Stimulated activated CD8-positive, alpha-beta memory T cell treated with anti-CD3 and anti-CD28 coated beads, Interleukin-7, amount 100 ng/mL, for 48 hours (primary cell): ENCODE results near the gene SLC25A3.
A peak's percentile ranks its signal among the peaks of the same experiment; 100 is the strongest.
"Not testable (repeated sequence)": the region's sequence is repeated elsewhere in the genome, so short reads cannot be mapped to it uniquely, and the experiment has no call there.

ENCODE experiments used
- DNase-seq, 2 donors: peaks; one replicate each; pipeline ENCODE4 v3.0.0-alpha.2; 2020; ENCODE audit warnings: low read depth in 1 of 2; ENCODE audit errors: extremely low read depth in 1 of 2

SLC25A3 gene

DNA sequence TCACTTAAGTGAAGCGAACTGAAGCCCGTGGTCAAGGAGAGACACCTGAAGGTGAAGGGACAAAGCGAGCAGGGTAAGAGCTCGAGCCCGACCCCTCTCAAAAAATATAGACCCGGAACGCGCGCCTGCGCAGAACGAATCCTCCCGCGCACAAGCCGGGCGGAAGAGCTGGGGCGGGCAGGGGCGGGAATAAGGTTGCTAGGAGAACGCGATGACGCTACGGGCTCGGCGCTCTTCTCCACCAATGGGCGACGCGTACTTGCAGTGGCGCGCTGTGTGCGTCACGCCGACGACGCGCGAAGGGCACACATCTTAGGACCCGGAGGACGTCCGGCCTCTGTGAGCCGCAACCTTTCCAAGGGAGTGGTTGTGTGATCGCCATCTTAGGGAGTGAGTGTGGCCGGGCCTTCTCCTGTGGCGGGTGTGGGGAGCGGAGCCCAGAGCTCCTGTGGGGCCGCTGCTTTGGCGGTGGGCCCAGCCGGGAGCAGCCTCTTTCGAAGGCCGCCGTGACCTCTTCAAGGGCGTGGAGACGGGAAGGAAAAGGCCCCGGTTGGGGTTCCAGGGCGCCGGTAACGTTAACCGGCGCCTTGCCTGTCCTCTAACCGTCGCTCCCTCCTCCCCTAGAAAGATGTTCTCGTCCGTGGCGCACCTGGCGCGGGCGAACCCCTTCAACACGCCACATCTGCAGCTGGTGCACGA, at the start of gene SLC25A3:
SLC25A3 (plus strand) TSS at position 336 of the 699 bp plus-strand sequence; CDS start at position 629, 293 bp downstream.
- DNase-seq: peak; percentile 85 to 86

DNA sequence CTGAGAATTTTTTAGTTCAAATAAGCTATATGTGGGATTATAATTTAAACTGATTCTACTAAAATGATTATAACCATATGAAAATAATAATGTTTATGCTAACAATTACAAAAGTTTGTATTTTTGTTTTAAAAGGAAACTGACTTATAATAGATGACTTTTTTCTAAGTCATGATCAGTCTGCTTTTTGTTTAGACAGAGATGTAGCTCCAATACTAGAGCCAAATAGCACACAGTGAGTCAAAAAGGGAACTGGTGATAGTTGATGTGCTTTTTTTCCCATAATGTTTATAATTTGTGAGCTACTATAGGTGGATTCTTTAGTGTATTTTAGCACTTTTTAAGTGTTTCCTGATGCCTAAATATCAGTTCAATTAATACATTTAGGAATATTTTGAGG, 49.8 kb upstream of the SLC25A3 start:
- DNase-seq: no peak

DNA sequence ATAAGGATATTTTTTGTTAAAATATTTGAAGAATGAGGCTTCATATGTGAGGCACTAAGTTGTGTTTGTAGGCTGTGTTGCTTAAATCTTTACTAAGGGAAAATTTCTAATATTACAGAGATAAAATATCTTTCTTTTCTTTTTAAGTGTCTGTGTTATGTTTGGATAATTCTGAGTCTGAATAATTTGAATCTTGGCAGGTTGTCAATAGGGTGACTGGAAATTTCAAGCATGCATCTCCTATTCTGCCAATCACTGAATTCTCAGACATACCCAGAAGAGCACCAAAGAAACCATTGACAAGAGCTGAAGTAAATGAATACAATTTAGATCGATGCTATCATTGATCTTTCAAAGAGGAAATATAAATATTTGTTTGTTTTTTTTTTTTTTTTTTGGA, 48.7 kb upstream of the SLC25A3 start:
- no peak for DNase-seq

DNA sequence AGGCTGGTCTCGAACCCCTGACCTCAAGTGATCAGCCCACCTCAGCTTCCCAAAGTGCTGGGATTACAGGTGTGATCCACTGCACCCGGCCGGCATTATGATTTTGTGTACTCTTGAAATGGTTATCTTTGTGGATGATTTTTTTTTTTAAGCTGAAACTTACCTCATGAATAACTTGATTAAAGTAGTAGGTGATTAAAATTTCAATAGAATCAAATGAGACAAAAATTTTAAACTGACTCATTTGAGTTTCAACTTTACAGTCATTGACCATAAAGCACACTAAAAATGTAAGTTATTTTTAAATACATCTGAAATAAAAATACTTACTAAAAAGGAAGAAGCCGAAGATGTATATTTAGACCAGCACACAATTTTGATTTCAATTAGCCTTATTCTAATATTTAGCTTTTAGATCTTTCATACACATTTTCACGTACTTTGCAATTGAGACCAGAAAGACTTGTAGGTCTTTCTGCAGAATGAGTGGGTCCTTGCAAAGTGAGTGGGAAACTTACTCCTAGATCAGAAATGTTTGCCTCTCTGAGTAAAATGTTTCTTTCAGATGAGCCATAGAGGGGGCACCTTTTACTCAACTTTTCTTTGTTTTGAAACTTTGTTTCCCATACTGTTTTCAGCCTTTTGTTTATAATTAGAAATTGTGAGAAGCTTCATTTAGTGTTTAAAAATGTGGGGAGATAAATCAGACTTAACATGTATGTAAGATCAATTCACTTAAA, 43.9 kb upstream of the SLC25A3 start:
- DNase-seq: no peak

DNA sequence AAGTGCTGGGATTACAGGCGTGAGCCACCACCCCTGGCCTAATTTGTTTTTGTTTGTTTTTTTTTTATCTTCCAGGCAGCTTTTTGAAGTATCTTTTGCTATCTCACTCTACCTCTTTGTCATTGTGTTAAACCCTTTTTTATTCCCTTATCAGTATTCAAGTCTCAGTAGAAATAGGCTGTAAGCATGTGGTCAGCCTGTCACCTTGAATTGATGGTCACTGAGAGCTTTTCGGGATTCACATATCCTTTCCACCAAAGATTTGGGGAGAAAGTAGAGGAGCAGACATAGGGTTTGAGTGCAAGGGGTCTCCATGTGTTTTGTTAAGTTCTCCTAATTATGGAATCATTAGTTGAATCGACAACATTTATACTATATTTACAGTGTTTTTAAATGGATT, 41.7 kb upstream of the SLC25A3 start:
- no peak for DNase-seq

DNA sequence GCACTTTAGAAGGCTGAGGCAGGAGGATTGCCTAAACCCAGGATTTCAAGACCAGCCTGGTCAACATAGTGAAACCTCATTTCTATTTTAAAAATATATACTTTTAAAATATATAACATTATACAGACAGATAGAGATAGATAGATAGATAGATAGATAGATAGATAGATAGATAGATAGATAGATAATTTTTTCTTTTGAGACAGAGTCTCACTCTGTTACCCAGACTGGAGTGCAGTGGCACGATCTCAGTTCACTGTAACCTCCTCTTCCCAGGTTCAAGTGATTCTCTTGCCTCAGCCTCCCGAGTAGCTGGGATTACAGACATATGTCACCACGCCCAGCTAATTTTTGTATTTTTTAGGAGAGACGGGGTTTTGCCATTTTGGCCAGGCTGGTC, 35.4 kb upstream of the SLC25A3 start:
- DNase-seq: not testable (repeated sequence)

DNA sequence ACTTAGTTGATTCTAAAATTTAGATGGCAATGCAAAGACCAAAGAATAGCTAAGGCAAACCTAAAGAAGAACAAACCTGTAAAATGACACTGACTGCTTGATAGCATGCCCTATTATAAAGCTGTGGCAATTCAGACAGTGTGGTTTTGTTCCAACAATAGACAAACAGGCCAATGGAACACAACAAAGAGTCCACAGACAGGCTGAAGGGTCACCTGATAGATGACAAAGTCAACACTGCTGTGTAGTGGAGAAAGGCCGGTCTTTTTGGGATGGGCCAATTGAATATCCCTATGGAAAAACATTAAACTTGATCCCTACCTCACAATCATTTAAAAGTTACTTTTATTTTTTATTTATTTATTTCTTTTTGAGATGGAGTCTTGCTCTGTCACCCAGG, 33.8 kb upstream of the SLC25A3 start:
- no peak for DNase-seq

DNA sequence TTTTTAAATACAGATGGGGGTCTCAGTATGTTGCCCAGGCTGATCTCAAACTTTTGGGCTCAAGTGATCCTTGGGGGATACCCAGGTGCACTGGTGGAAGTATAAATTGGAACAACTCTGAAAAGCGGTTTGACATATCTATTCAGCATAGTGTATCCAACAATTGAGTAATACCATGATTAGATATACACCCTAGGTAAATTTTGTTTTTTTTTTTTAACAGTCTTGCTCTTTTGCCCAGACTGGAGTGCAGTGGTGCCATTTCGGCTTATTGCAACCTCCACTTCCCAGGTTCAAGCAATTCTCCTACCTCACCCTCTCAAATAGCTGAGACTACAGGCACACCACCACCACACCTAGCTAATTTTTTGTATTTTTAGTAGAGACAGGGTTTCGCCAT, 31.6 kb upstream of the SLC25A3 start:
- DNase-seq: no peak

DNA sequence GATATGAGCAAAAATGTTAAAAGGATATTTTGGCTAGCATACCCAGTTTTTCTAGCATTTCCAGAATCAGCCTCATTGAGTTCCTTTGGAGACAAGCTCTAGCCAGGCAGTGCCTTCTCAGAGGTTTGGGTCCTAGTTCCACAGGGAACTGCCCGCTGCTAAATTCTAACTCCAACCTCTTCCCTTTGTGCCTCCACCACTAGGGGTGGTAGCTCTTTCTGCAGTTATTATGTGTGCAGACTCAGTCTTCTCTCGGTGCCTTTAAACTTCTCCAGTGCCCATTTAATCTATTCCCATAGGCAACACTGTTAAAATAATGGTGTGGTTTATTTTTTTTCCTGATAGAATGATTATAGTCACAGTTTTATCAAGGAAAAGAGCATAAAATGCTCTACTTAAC, 21.5 kb upstream of the SLC25A3 start:
- DNase-seq: no peak

DNA sequence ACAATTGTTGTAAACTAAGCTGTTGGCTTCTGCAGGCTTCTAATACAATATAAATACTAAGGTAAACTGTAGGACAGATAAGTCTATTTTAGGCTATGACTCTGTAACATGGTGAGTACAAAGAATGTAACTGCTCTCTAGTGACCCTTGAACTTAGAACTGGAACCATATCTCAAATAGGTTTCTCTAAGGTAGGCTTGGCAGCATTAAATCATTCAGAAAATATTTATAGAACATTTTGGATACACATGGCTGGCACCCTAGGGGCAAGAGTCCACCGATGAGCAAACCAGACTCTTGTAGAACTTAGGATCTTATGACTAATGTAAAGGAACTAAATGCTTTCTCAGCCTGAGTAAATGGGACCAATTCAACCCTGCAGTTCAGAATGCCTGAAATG, 19.4 kb upstream of the SLC25A3 start:
- DNase-seq: no peak

DNA sequence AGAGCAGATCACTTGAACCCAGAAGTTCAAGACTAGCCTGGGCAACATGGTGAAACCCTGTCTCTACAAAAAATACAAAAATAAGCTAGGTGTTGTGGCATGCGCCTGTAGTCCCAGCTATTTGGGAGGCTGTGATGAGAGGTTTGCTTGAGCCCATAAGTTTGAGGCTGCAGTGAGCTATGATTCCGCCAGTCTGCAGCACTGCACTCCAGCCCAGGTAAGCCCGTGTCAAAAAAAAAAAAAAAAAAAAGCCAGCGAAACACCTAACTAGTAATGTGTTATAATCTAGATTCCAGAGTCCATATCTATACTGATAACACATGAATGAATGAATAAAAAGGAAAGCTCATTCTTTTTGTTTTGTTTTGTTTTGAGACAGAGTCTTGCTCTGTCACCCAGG, 18.5 kb upstream of the SLC25A3 start:
- DNase-seq: no peak

DNA sequence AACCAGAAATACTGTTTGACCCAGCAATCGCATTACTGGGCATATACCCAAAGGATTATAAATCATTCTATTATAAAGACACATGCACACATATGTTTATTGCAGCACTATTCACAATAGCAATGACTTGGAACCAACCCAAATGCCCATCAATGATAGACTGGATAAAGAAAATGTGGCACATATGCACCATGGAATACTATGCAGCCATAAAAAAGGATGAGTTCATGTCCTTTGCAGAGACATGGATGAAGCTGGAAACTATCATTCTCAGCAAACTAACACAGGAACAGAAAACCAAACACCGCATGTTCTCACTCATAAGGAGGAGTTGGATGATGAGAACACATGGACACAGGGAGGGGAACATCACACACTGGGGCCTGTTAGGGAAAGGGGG, 16.7 kb upstream of the SLC25A3 start:
- not testable (repeated sequence) for DNase-seq

DNA sequence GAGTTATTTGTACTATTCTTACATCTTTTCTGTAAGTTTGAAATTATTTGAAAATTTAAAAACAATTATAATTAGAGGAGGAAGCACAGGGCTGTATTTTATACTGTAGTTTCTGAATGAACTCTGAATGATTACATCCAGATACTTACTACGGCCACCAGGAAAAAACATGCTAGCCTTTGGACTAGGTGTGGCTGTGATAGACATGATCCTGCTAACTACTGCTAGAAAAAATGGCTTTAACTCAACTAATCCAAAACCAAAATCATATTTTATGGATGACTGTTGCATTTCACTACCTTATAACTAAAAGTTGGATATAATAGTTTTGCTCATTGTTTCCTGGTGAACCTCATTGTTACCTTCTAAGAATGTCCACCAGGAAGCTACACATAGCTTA, 15.1 kb upstream of the SLC25A3 start:
- DNase-seq: no peak

DNA sequence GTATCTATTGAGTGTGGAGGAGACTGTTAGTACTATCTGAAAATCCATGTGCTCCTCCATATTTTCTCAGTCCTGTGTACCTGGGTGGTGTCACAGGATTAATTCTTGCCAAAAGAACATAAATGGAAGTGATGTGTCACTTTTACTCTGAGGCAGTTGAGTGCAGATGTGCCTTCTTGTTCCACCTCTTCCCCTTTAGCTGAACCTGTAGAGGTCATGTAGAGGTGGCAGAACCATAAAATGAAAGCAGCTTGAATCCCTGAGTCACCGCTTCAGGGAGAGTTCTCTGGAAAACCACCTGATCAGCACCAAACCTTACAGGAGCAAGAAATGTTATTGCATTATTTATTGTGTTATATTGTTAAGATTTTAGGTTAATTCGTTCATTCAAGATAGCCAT, 14.7 kb upstream of the SLC25A3 start:
- no peak for DNase-seq

DNA sequence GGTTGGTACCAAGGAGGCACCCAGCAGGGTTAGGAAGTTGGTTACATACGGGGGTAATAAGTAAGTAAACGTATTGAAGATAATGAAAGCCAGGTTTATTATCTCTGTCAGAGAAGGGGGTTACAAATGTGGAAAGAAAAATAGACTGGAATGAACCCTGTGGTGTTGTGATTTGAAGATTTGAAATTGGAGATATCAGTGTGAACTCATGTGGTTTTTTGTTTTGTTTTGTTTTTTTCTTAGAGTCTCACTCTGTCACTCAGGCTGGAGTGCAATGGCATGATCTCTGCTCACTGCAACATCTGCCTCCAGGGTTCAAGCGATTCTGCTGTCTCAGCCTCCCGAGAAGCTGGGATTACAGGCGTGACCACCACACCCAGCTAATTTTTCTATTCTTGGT, 14.1 kb upstream of the SLC25A3 start:
- DNase-seq: no peak

DNA sequence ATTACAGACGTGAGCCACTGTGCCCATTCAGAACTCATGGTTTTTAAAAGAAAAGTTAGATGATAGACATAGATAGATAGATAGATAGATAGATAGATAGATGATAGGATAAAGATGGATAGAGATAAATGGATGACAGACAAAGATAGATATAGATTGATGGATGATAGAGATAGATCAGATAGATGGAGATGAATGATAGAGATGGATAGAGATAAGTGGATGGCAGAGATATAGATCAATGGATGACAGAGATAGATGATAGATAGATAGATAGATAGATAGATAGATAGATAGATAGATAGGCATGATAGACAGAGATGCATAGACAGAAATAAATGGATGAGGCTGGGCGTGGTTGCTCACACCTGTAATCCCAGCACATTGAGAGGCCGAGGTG, 13.7 kb upstream of the SLC25A3 start:
- no peak for DNase-seq

DNA sequence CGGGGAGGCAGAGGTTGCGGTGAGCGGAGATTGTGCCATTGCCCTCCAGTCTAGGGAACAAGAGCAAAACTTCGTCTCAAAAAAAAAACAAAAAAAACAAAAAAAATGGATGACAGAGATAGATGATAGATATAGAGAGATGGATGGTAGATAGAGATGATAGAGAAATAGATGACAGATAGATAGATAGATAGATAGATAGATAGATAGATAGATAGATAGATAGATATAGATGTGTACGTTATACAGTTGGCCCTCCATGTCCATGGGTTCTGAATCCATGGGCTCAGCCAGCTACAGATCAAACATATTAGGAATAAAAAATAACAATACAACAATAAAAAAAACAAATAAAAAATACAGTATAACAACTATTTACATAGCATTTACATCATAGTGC, 12.8 kb upstream of the SLC25A3 start:
- DNase-seq: no peak

DNA sequence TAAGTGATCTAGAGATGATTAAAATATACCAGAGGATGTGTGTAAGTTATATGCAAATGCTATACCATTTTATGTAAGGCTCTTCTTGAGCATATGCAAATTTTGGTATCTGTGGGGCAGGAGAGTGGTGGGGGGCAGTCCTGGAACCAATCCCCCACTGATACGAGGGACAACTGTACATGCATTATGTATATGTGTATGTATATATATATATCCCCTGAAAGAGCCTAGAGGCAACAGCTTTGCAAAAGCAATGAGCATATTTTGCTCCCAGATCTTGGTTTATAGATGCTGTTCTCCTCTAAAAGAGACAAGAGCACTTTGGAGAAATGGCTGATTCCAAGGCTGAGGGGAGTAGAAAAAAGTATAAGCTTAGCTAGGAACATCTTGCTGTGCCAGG, 12.4 kb upstream of the SLC25A3 start:
- DNase-seq: no peak

DNA sequence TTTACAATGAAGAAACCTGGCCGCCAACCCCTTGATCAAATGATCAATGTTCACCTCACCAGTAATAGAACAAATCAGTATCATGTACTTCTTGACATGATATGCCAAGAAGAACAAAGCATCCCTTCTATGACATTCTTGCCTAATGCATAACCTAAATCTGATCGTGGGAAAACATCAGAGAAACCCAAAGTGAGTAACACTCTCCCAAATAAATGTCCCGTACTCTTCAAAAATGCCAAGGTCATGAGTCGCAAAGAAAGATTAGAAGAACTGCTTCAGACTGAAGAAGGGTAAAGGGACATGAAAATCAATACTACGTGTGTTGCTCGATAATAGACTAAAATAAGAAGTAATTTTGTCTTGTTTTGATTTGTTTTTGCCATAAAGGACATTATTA, 11.4 kb upstream of the SLC25A3 start:
- no peak for DNase-seq

DNA sequence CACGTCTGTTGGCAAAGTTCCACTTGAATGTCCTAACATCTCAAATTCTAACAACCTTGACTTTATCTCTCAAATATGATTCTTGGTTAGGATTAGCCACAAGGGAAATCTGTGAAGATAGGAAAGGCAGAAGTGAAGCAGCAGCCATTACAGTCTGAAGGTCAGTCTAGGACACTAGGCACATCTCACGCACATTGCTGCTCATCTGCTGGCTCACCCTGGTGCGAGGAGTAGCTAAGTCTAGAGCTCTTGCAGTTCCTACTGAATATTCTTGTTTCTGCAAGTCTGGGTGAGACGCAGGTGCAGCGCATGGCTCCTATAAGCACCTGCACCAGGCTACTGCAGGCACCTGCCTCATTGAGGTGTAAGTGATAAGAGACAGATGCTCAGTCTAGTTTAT, 6.4 kb upstream of the SLC25A3 start:
- DNase-seq: no peak

DNA sequence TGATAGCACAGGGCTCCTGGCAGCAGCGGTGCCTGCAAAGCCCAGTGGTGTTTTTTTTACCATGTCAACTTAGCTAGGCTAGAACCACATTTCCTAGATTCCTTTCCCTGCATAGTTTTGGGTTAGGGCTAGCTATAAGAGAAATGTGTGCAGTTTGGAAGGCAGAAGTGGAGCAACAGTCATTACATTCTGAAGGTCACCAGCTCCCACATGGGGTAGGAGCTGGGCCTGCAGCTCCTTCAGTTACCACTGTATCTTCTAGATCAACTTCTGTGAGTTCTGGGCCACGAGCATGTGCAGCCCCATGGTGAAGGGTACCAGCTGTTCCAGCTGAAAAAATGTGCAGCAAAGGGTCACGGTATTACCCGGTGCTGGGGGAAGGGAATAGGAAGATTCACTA, 2.3 kb upstream of the SLC25A3 start:
- no peak for DNase-seq

DNA sequence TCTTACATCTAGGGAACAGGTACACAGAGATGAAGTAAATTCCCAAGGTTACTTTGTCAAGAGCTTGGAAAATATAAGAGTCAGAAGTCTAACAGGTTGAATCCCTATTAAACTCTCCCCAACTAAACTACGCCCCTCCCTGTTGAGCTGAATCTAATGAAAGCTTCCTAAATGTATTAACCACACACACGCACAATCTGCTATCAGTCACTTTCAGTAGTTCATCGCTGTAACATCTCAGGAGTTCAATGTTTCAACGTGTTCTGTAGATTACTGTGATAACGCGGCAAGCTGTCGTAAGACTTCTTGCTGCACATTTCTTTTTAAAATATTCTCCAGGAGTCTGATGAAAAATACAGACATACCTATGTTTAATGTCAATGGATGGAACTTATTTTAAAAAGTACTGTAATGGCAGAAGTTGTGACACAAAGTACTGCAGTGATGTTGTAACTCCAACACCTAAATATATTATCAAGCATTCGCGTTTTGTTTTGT, 612 bp upstream of the SLC25A3 start:
- no peak for DNase-seq
